Measurements from ENCODE around the gene S1PR3.

DNA sequence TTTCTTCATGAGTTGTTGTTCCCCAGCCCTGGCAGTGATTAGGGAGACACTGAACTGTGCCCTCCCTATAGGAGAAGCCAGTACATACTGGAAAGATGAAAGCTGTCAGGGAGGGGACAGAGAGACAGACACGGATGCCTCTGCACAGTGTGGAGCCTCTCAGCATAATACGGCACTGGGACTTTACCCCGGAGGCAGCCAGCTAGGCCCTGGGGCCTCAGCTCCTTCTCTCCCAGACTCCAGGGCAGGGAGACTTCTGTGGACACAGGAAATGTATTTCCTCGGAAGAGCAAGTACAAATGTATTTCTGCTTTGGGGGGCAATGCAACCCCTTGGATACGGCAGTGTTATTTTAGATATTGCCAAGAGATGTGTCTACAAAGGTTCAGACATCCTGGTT lies 62.0 kb downstream of the S1PR3 start:
- TF ChIP-seq POLR2A (IDR thresholded peaks at IDR 0.05; ENCODE audit: low read depth, low read length), result no peak
- no peak for TF ChIP-seq POLR2AphosphoS5 (IDR thresholded peaks at IDR 0.05; ENCODE audit: low read depth, low read length)

All from GM12892 (cell line).